NK-92 (cell line): ENCODE data around the gene B9D1.

Experiments used
- DNase-seq: peaks from one replicate; lab custom pipeline; 2025; ENCODE audit not compliant: unreplicated experiment; lab: John Stamatoyannopoulos, UW

B9D1 gene

DNA sequence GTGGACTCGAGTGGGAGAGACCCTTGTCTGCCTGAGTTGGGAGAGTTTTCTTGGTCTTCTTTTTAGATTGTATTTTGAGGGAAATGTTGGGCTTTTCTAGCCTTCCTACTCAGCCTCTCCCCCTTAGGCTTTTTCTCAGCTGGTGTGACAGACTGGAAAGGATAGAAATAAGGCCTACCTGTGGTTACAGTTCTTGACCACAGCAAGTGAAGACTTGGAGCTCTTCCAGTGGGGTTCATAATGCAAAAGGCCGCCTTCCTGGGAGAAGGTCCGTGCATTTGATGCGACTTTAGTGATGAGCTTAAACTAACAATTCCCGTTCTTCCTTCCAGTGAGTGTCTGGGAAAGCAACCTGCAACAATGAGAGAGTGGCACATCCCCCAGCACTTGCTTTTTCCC, 56.8 kb downstream of the B9D1 start:
- DNase-seq: no peak

DNA sequence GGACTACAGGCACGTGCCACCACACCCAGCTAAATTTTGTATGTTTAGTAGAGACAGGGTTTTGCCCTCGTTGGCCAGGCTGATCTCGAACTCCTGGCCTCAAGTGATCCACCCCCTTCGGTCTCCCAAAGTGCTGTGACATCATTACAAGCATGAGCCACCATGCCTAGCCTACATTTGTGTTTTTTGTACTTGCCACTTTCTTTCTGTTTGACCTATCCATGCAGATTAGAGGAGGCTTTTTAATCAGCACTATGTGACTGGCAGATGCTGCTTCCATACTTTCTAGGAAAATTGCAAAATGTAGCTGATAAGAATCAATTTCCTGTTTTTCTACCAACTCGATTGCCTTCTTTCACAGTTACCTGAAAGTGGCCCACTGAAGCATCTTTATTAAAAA, 57.3 kb downstream of the B9D1 start:
- no peak for DNase-seq

DNA sequence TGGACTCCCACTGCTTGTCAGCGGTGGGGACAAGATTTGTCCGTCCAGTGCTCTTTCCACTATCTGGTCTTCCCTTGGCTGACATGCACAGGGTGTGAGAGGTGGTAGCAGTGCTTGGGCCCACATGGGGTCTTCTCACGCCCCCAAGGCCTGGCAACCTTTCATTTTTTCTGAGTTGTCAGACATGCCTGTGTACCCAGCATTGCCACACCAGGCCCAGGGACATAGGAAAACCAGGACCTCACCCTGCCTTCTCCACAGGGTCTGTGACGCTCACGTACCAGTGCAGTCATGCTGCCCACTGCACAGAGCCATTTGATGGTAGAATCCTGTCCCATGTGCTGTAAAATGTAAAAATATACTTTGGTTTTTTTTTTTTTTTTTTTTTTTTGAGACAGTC, 57.8 kb downstream of the B9D1 start:
- DNase-seq: no peak

DNA sequence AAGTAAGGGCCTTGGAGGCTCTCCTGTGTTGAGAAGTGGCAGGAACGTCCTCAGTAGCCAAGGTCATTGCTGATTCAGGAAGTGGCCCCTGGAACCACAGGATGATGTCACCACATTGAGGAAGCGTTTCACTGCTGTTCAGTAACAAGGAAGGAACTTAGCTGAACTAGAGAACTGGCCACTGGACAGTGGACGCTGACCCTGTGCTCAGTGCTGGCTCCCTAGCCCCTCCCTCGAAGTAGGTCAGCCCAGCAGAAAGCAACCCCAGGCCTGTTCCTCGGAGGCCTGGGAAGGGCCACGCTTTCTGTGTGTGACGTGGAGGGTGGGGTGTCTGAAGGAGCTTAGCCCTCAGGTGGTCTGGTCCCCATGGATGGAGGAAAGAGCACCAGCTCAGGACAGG, 58.3 kb downstream of the B9D1 start:
- no peak for DNase-seq

DNA sequence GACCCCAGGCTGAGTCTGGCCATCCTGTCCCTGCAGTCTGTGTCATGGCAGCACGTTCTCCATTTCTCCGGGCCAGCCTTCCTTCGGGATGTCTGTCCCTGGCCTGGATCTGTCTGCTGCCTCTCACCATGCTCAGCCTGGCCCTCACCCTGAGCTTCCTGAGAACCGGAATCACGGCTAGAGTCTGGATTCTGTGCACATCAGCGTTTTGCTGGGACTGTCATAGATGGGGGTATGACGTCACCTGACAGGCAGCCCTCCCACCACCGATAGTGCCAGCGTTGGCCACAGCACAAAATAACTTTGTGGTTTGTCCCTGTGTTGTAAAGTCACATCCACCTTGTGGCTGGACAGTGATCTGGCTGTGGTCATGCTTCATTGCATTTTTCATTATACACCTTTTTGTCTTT, 59.2 kb downstream of the B9D1 start:
- DNase-seq: no peak

DNA sequence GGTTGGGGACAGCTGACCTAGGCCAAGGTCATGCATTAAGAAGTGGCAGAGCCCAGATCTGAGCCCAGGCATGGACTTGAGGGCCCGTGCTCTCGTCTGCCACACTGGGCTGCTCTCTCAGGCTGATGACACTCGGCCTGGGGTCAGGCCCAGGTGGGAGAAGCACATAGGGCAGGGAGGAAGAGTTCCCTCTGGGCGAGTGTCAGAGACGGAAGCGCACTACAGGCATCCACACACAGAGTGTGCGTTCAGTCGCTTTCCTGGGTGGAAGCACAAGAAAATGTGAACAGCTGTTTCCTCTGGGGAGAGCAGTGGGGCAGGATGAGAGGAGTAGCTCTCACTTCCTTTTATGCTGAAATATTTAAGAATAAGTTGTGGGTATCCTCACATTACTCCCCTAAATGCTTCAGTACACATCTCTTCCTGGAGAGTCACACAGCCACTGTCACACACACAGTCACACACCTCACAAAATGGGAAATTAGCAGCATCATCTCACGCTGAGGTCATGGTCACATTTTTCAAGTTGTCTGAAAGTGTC, 59.7 kb downstream of the B9D1 start:
- DNase-seq: no peak

DNA sequence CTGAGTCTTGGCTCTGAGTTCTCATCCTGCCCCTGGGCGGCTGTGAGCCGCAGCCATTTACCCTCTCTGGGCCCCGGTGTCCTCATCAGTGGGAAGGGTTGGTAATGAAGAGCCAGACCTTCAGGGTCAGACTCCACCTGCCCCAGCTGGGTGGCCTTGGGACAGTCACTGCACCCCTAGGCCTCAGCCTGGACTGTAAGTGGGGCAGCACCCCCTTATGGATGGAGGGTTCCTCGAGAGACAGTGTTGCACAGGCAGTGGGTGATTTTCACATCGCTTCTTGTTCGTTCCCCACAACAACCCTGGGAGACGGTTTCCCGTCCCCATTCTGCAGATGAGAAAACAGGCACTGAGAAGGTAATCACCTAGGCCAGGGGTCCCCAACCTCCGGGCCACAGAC, 60.5 kb downstream of the B9D1 start:
- no peak for DNase-seq

DNA sequence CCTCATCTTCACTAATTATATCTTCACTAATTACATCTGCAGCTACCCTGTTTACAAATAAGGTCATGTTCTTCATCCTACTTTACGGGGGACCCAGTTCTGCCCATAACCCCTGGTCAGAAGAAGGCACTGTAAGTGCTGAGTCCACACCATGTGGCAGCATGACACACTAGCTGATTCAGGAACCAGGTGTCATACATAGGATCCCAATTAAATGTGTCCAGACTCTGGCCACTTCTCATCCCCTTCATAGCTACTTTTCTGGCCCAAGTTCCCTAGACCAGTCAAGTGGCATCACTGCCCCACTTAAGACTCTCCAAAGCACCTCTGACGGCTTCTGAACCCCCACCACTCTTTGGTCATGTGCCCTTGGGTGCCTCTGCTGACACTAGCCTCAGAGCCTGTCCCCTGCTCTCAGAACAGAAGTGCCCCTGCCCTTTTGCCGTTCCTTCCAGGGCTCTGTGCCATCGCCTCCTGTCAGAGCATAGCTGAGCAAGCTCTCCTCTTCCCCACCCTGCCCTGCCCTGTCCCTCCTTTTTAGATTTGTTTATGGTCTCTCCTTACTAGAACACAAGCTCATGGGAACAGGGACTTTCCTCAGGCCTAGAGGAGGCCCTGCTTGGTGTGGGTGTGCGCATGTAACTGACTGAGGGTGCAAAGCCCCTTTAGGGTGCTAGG, 61.1 kb downstream of the B9D1 start:
- no peak for DNase-seq

DNA sequence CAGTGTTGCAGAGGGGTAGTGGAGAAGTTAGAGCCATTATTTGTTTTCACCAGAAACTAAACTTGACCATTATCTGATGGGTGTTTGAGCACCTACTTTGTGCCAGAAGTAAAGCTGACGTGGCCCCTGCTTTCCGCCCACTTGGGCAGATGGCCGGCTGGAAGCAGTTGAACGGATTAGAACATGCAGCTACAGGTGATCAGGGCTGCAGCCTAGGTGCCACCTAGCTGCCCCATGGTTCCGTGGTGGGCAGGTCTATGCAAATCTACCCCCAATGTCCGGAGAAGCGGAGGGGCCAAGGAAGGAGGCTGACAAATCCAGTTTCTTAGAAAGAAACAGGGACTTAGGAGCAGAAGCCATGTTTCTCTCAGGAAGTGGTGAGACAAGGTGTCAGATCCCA, 62.7 kb downstream of the B9D1 start:
- no peak for DNase-seq

DNA sequence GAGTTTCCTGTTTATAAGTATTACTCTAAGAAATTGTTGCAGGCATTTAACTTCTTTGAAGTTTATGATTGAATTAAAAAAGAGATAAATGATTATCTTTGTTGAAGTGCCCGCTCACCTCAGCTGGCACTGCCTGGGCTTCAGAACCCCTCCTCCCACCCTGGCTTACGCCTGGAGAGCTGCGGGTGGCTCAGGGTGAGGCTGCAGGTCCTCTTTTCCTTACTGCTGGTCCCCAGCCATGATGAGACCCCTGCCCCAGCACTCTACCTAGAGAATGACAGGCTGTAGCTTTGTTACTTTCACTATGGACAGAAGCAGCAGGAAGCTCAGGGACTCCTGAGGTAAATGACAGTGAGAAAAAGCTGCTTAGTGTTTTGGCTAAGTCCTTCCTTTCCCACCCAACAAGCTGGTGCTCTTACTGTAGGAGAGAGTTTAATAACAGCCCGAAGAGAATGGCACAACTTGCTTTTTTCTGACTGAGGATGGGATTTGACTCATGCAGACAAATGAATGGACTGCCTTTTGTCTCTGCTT, 63.2 kb downstream of the B9D1 start:
- no peak for DNase-seq

DNA sequence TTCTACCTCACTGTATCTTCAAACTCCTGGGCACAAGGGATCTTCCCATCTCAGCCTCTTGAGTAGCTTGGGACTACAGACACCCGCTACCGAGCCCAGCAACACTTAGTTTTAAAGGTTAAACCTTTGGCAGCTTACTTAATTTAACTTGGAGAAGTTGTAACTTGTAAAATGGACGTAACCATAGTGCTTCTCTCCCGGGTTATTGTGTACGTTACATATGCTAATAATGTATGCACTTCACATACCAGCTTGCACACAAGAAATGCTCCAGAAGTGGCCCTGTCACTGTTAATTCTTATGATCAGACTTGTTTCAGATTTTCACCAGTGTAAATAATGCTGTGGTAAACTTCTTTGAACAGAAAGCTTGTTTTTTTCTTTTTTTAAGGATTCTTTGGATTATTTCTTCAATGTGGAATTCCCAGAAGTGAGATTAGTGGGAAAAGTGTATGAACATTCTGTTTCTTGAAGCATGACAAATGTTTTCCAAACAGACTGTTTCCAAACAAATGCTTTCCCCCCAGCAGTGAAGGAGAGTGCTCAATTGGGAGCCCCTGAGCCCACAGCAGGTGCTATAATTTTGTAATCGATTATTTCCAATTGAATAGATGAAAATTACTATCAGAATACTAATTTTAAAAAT, 63.8 kb downstream of the B9D1 start:
- DNase-seq: no peak

DNA sequence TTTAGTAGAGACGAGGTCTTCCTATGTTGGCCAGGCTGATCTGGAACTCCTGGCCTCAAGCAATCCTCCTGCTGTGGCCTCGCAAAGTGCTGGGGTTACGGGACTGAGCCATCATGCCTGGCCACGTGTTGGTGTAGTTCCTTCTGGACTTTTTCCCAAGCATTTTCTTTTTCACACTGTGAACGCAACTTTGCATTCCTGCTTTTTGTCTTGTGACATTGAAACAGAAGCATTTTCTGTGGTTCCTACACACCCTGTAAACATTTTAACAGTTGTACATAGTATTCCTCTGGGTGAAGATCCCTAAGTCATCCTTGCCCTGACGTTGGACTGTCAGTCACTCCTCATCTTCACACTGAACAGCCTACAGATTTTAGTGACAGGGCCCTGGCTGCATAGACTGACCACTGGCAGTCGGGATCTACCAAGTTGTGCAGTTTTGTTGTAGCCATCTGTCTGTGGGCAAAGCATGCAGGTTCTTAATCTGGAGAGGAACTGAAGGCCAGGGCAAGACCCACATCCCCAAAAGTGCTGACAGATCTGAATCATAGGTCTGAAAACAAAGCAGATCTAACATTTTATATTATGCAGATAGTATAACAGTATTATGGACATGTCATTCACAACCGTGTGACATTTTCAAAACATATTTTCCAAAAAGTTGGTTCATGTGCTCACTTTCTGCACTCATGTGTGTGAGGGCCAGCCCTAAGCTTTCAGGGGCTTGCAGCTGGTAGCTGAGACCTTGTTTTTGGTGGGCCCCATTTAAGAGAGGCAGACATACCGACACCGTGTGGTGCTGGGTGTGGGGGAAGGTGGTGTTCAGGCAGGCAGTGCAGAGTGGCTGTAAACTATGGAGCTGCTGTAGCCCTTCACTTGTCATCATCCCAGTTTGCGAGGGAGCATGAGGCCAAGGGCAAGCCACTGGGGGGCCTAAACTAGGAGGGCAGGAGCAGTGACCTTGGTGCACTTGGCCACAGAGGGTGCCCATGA, 65.4 kb downstream of the B9D1 start:
- no peak for DNase-seq

DNA sequence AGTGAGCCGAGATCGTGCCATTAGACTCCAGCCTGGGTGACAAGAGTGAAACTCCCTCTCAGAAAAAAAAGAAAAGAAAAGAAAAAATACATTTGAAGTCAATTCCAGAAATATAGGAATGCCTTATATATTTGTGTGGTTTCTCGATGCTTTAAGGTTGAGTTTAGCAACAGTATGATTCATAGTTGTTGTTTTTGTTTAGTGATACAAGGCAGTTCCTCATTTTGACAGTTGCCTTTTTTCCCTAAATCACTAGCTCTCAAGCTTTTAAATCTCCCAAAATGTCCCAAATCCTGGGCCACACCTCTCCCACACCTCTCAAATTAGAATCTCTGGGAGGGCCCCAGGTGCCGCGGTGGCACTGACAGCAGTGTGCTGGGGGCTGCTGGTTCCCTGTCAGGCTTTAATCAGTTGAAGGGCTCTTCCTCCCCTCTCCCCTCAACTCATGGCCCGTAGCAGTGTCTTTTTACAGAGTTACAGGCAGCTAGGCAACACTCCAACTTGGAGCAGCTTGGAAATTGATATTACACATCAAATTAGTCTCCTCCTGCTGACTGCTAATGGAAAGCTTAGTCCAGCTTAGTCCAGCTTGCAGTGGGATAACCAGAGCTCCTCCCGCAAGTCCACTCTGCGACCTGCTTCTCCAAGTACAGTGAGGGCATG, 66.9 kb downstream of the B9D1 start:
- DNase-seq: no peak

DNA sequence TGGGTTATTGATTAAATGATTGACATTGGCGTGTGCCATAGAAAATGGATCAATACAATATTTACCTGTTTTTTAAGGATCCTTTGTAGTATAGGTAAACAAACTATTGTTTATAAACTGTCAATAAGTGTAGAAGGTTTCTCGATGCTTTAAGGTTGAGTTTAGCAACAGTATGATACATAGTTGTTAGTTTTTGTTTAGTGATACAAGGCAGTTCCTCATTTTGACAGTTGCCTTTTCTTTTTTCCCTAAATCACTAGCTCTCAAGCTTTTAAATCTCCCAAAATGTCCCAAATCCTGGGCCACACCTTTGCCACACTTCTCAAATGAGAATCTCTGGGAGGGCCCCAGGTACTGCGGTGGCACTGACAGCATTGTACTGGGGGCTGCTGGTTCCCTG, 68.1 kb downstream of the B9D1 start:
- no peak for DNase-seq
